GM23248 (cell line): ENCODE data around the gene HMGN2. TPM values are rescaled to one million over a fixed set of nuclear protein-coding genes. Genes with fewer than 3 reads are reported as not detected.

Source experiments
- DNase-seq: peaks from one replicate; pipeline ENCODE4 v3.0.0-alpha.2; 2015
- H2AFZ ChIP-seq: fragments of 200-600 bp; sonication (generic); 2 replicates; pipeline ENCODE4 v1.6.1; 2016; ENCODE audit warnings: antibody characterized with exemption
- H3F3A ChIP-seq: fragments of 200-600 bp; sonication (generic); 2 replicates; pipeline ENCODE4 v1.6.1; 2016; ENCODE audit warnings: mild to moderate bottlenecking, antibody characterized with exemption, mixed run types; ENCODE audit not compliant: insufficient read depth
- H3K27ac ChIP-seq: fragments of 200-600 bp; sonication (generic); 2 replicates; pipeline ENCODE4 v1.5.1; 2016; ENCODE audit warnings: mild to moderate bottlenecking
- H3K27me3 ChIP-seq: fragments of 200-600 bp; sonication (generic); replicated peaks from 2 replicates; pipeline ENCODE4 v1.6.1; 2016; ENCODE audit warnings: mild to moderate bottlenecking; ENCODE audit not compliant: insufficient read depth
- H3K36me3 ChIP-seq: fragments of 200-600 bp; sonication (generic); 2 replicates; pipeline ENCODE4 v1.6.1; 2016; ENCODE audit warnings: low read depth, mild to moderate bottlenecking
- H3K4me1 ChIP-seq: fragments of 200-600 bp; sonication (generic); 2 replicates; pipeline ENCODE4 v1.6.1; 2016; ENCODE audit warnings: mild to moderate bottlenecking; ENCODE audit not compliant: insufficient read depth
- H3K4me2 ChIP-seq: fragments of 200-600 bp; sonication (generic); one replicate; pipeline ENCODE4 v1.6.1; 2016; ENCODE audit warnings: mild to moderate bottlenecking; ENCODE audit not compliant: unreplicated experiment
- H3K4me3 ChIP-seq: fragments of 200-600 bp; sonication (generic); 2 replicates; pipeline ENCODE4 v1.5.1; 2016; ENCODE audit warnings: mild to moderate bottlenecking
- H3K79me2 ChIP-seq: fragments of 200-600 bp; sonication (generic); 2 replicates; pipeline ENCODE4 v1.6.1; 2016; ENCODE audit warnings: mild to moderate bottlenecking; ENCODE audit not compliant: insufficient read depth
- H3K9ac ChIP-seq: fragments of 200-600 bp; sonication (generic); 2 replicates; pipeline ENCODE4 v1.6.1; 2016; ENCODE audit warnings: mild to moderate bottlenecking
- H3K9me2 ChIP-seq: fragments of 200-600 bp; sonication (generic); 2 replicates; pipeline ENCODE4 v1.6.1; 2016; ENCODE audit warnings: mixed run types, mild to moderate bottlenecking, moderate library complexity; ENCODE audit not compliant: insufficient read depth
- H3K9me3 ChIP-seq: fragments of 200-600 bp; sonication (generic); one replicate; pipeline ENCODE4 v1.6.1; 2017; ENCODE audit warnings: low read depth
- H4K20me1 ChIP-seq: fragments of 200-600 bp; sonication (generic); 2 replicates; pipeline ENCODE4 v1.6.0; 2016; ENCODE audit not compliant: insufficient read depth
- EZH2 ChIP-seq: fragments of 200-600 bp; sonication (generic); IDR thresholded peaks from 2 replicates; pipeline ENCODE4 v1.6.1; 2018; ENCODE audit warnings: antibody characterized with exemption, mild to moderate bottlenecking; ENCODE audit not compliant: insufficient read depth, poor library complexity, severe bottlenecking
- EZH2phosphoT487 ChIP-seq: fragments of 200-600 bp; sonication (generic); IDR thresholded peaks from 2 replicates; pipeline ENCODE4 v1.6.1; 2018; ENCODE audit warnings: antibody characterized with exemption, moderate library complexity, mild to moderate bottlenecking, low read depth; ENCODE audit not compliant: insufficient read depth
- WGBS, 2 experiments: methylation state at CpG; one replicate each; pipeline ENCODE4 v1.1.6; 2015 to 2017; ENCODE audit warnings: low lambda C conversion rate in 2 of 2, low coverage in 1 of 2; ENCODE audit errors: missing lambda C conversion rate in 2 of 2; 5-methylcytosine and 5-hydroxymethylcytosine counted together
- in situ Hi-C: fragments of 300-500 bp; cut with MboI; formaldehyde crosslinking; loops from 2 replicates; pipeline ENCODE4 v1.15.0; 2020
- polyA plus RNA-seq: library from polyadenylated mRNA; unstranded; fragments of >200 nt; fragmentation: Nextera tagmentation; extraction: Ambion mirVana; gene quantifications from 2 replicates; pipeline ENCODE4 v1.2.1, GENCODE V29; 2016
- total RNA-seq: library from RNA; depleted of rRNA; stranded (reverse); fragments of >200 nt; shearing (Covaris generic); gene quantifications from 2 replicates; pipeline ENCODE4 v1.2.3, GENCODE V29; 2014

HMGN2 gene
- total and polyA plus RNA-seq, 2 experiments from 2014 or later: 216 to 669 TPM

- H3K27me3 ChIP-seq: no peaks in the 10 kb centered on the region
- H3K27ac ChIP-seq: no peak overlapping the region
- no peaks in the 10 kb centered on the region for H3K9me3 ChIP-seq
- peaks cover 16% of the 10 kb centered on the region for H3K79me2 ChIP-seq
- 91 to 95% methylated on average over 5 of the region's 5 CpGs for WGBS, 2 experiments
- no peaks in the 10 kb centered on the region for H3K9me2 ChIP-seq
- H2AFZ ChIP-seq: no peak overlapping the region
- no peak for DNase-seq
- H3K36me3 ChIP-seq: peaks cover 23% of the 10 kb centered on the region
- peaks cover 20% of the 10 kb centered on the region for H3F3A ChIP-seq
- H3K4me1 ChIP-seq: peaks cover 16% of the 10 kb centered on the region
- in situ Hi-C loops: no loop called here
- H3K9ac ChIP-seq: no peak overlapping the region
- no peak overlapping the region for H3K4me3 ChIP-seq
- H4K20me1 ChIP-seq: 0 out of 2 replicates have a peak, but pooled peaks cover 13% of the 10 kb centered on the region
- no peak overlapping the region for H3K4me2 ChIP-seq
- TF ChIP-seq EZH2 (no peak), EZH2phosphoT487 (no peak)
These were observed 2.7 kb upstream of the HMGN2 start for GRCh38 chr1:26469558-26469957.

DNA sequence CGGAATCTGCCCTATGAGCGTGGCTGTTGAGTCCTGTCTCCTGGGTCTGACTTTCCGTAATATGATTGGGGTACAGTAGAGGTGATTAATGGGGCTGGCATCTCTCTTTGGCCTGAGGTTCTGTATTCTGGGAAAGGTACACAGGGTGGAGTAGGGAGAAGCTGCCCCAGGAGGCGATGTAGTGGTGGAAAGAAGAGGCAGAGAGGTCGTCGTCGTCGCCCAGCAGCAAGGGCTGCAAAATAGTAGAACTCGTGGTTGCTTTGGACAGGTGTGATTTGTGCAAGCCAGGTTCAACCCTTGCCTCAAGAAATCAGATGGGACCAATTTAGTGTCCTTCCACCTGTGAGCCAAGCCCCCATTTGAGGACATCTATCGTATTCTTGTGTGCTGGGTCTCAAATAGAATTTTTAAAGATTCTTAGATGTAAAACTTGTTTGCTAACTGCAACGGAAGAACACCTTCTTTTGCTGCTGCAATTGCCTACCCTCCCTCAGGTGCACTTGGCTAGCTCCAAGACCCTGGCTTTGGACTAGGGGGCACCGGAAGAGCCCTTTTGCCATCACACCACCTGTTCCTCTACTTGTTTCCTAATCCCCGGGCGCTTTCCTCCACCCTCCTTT is 1.3 kb upstream of the HMGN2 start:
- no peak overlapping the region for H2AFZ ChIP-seq
- no peaks in the 10 kb centered on the region for H3K9me2 ChIP-seq
- no peaks in the 10 kb centered on the region for H3K9me3 ChIP-seq
- peaks cover 19% of the 10 kb centered on the region for H3K4me1 ChIP-seq
- H3K79me2 ChIP-seq: peaks cover 22% of the 10 kb centered on the region
- in situ Hi-C loops: no loop called here
- peaks cover 26% of the 10 kb centered on the region for H3F3A ChIP-seq
- 55 to 59% methylated on average over 14 of the region's 14 CpGs for WGBS, 2 experiments
- H3K4me2 ChIP-seq: peak overlapping the region; percentile 83
- DNase-seq: no peak
- H3K27ac ChIP-seq: no peak overlapping the region
- H3K27me3 ChIP-seq: no peaks in the 10 kb centered on the region
- TF ChIP-seq EZH2phosphoT487 (no peak), EZH2 (no peak)
- H3K4me3 ChIP-seq: peak overlapping the region; percentile 100
- no peak overlapping the region for H3K9ac ChIP-seq
- H4K20me1 ChIP-seq: 0 out of 2 replicates have a peak, but pooled peaks cover 13% of the 10 kb centered on the region
- peaks cover 22% of the 10 kb centered on the region for H3K36me3 ChIP-seq

DNA sequence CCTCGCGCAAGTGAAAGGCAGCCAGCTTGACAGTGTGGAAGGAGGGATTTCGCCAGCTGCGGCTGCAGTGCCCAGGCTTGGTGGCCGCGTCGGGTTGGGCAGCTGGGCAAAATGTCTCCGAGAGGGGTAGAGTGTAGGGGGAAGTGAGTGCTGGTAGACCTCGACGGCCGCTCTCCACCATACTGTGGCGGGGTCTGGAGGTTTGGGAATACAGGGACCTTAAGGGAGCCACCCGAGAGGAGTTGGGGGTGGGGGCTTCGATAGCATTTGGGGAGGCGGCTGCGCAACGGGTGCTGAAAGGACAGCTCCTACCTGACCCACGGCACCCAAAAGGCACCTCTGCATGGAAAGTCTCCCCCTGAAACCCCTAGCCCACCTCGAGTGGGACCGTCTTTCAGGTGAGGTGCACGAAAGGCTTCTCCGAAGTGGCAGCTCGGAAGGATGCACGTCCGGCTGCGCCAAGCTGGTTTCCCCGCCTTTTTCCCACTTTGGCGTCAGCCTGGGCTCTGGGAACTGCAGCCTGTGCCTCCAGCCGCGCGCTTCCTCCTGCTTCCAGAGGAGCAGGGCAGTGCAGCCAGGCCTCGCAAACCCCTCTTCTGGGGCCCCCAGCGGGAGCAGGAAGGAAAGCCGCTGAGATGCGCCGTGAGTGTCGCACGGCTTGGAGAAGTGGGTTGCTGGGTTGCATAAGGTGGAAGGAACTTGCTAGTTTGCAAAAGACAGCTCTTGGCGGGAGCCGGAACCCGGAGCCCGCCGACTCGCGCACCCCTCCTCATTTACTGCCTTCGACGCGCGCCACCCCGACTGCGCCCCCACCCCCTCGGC is 531 bp upstream of the HMGN2 start:
- Histone ChIP-seq H4K20me1 (0 out of 2 replicates have a peak, but pooled peaks cover 13% of the 10 kb centered on the region), H2AFZ (peak overlapping the region; percentile 38; the same call in 1 of the 2 replicates), H3F3A (peaks cover 33% of the 10 kb centered on the region), H3K9me3 (no peaks in the 10 kb centered on the region), H3K9me2 (no peaks in the 10 kb centered on the region), H3K4me2 (peak overlapping the region; percentile 83), H3K4me1 (peaks cover 19% of the 10 kb centered on the region), H3K9ac (peak overlapping the region; percentile 100), H3K79me2 (peaks cover 23% of the 10 kb centered on the region), H3K27me3 (no peaks in the 10 kb centered on the region), H3K36me3 (peaks cover 29% of the 10 kb centered on the region), H3K27ac (peak overlapping the region; percentile 99), H3K4me3 (peak overlapping the region; percentile 100)
- 1 to 2% methylated on average over 37 to 52 of the region's 52 CpGs for WGBS, 2 experiments
- peak; percentile 90 for DNase-seq
- no peak for TF ChIP-seq EZH2phosphoT487
- TF ChIP-seq EZH2: no peak
- in situ Hi-C loops: no loop called here

DNA sequence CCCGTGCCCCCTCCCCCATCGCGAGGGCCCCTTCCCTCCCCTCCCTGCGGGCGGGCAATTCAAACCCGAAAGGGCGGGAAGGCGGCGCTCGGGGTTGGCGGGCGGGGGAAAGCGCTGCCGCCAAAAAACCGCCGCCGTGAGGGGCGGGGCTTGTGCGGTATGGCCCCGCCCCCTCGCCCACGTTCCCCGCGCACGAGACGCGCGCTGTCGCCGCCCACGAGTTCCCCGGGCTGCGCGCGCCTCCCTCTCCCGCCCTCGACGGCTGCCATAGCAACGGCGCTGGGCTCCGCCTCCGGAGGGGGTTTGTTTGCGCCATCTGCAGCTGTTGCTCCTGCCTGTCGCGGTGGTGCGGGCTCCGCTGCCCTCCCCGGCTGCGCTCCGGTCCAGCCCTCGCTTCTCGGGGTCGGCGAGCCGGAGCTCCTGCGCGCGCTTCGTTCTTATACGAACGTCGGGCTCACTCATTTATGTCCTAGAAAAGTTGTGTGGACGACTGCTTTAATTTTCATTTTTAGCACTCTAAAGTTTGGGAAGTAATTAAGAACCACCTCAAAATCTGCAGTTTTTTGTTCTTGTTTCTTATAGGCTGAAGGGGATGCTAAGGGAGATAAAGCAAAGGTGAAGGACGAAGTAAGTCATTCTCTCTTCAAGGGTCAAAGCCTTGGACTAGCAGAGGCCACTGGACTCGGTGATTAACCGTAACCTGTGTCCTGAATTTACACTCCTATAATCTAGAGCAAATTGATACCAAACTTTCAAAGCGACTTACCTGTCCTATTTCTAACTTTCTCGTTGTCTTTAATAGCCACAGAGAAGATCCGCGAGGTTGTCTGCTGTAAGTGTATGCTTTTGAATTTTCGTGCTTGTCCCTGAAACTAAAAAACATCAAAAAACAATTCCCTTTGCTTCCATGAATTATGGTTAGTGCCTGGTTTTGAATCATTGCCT is 933 bp downstream of the HMGN2 start:
- H3K27me3 ChIP-seq: no peaks in the 10 kb centered on the region
- peaks cover 19% of the 10 kb centered on the region for H3K4me1 ChIP-seq
- peaks cover 42% of the 10 kb centered on the region for H3F3A ChIP-seq
- no peaks in the 10 kb centered on the region for H3K9me3 ChIP-seq
- no peak for TF ChIP-seq EZH2phosphoT487
- no peak for TF ChIP-seq EZH2
- peak overlapping the region; percentile 94 for H3K4me2 ChIP-seq
- in situ Hi-C loops: no loop called here
- 0 out of 2 replicates have a peak, but pooled peaks cover 16% of the 10 kb centered on the region for H4K20me1 ChIP-seq
- H2AFZ ChIP-seq: no peak overlapping the region
- peak overlapping the region; percentile 99 for H3K27ac ChIP-seq
- H3K36me3 ChIP-seq: peaks cover 37% of the 10 kb centered on the region
- peak overlapping the region; percentile 100 for H3K4me3 ChIP-seq
- 3% methylated on average over 35 to 41 of the region's 71 CpGs for WGBS, 2 experiments
- H3K79me2 ChIP-seq: peaks cover 23% of the 10 kb centered on the region
- peak overlapping the region; percentile 100 for H3K9ac ChIP-seq
- peak; percentile 97 for DNase-seq
- H3K9me2 ChIP-seq: no peaks in the 10 kb centered on the region
